K562 (cell line): Measurements from ENCODE around the gene ACAP3. TPM values are rescaled to one million over a fixed set of nuclear protein-coding genes. Genes with fewer than 3 reads are reported as not detected.
A peak's percentile ranks its signal among the peaks of the same experiment; 100 is the strongest.

Experiments used
- BRCA1 ChIP-seq, 2 experiments: fragments of 450-650 bp in 1 of 2; sonication (generic) in 1 of 2; formaldehyde crosslinking in 1 of 2; IDR thresholded peaks; 2 replicates each; pipeline versions ENCODE4 v1.5.0 to v1.6.1; 2017 to 2020; ENCODE audit warnings: mild to moderate bottlenecking in 1 of 2, missing genetic modification reagents in 1 of 2
- FOXK2 ChIP-seq, 2 experiments: fragments of 450-650 bp; IDR thresholded peaks in 1 of 2; conservative IDR thresholded peaks in 1 of 2; 2 replicates each; pipeline ENCODE4 v1.6.1; 2016; ENCODE audit warnings: low read depth in 2 of 2, mild to moderate bottlenecking in 1 of 2
- GTF2E2 ChIP-seq: fragments of 200-800 bp; sonication (Bioruptor generic); IDR thresholded peaks from 2 replicates; pipeline ENCODE4 v1.6.1; 2016; ENCODE audit warnings: missing genetic modification characterization, missing compliant biosample characterization
- KDM2B ChIP-seq: fragments of 250-450 bp; sonication (Bioruptor Pico); IDR thresholded peaks from 2 replicates; pipeline ENCODE4 v1.8.0; 2021; ENCODE audit warnings: mild to moderate bottlenecking, moderate library complexity
- NR4A1 ChIP-seq, 2 experiments: fragments of 250-450 bp in 1 of 2; fragments of 450-650 bp in 1 of 2; sonication (Bioruptor Pico) in 1 of 2; IDR thresholded peaks; 2 replicates each; pipeline versions ENCODE4 v1.4.0 to v1.6.1; 2016 to 2020; ENCODE audit warnings: mild to moderate bottlenecking in 2 of 2, missing compliant biosample characterization in 1 of 2, missing genetic modification characterization in 1 of 2, moderate library complexity in 1 of 2
- OTX1 ChIP-seq: fragments of 450-650 bp; formaldehyde crosslinking; IDR thresholded peaks from 2 replicates; pipeline ENCODE4 v1.4.0; 2022; ENCODE audit warnings: mild to moderate bottlenecking
- POLR2H ChIP-seq: IDR thresholded peaks from 2 replicates; pipeline ENCODE4 v1.6.1; 2016; ENCODE audit warnings: missing genetic modification characterization, low read depth, mild to moderate bottlenecking, control low read depth, missing compliant biosample characterization, moderate library complexity
- PRMT5 ChIP-seq: sonication (generic); formaldehyde crosslinking; IDR thresholded peaks from 2 replicates; pipeline ENCODE4 v1.5.0; 2020; ENCODE audit warnings: missing genetic modification reagents
- RAD21 ChIP-seq, 2 experiments: fragments of 250-450 bp in 1 of 2; fragments of 450-650 bp in 1 of 2; sonication (Bioruptor Pico) in 1 of 2; formaldehyde crosslinking in 1 of 2; IDR thresholded peaks in 1 of 2; conservative IDR thresholded peaks in 1 of 2; 2 replicates each; pipeline versions ENCODE4 v1.4.0 to v1.8.0; 2020 to 2022; ENCODE audit warnings: mild to moderate bottlenecking in 2 of 2, moderate library complexity in 1 of 2
- SMAD1 ChIP-seq: fragments of 150-350 bp; IDR thresholded peaks from 2 replicates; pipeline ENCODE4 v1.6.1; 2014; ENCODE audit warnings: low read length, low read depth; ENCODE audit not compliant: partially characterized antibody
- SOX6 ChIP-seq: fragments of 450-650 bp; IDR thresholded peaks from 2 replicates; pipeline ENCODE4 v1.6.1; 2014; ENCODE audit warnings: mild to moderate bottlenecking
- SREBF1 ChIP-seq: fragments of 150-350 bp; IDR thresholded peaks from 2 replicates; pipeline ENCODE4 v1.6.1; 2014; ENCODE audit warnings: antibody characterized with exemption, low read depth, low read length, borderline replicate concordance
- TBL1XR1 ChIP-seq, 2 experiments: IDR thresholded peaks; 2 replicates each; pipeline ENCODE4 v1.6.1; 2012; ENCODE audit warnings: improper control_type of control experiment in 2 of 2, low read length in 2 of 2, mild to moderate bottlenecking in 1 of 2
- TCF3 ChIP-seq: sonication (generic); formaldehyde crosslinking; IDR thresholded peaks from 2 replicates; pipeline ENCODE4 v1.4.0; 2020; ENCODE audit warnings: mild to moderate bottlenecking, missing genetic modification reagents
- ZKSCAN3 ChIP-seq: fragments of 250-450 bp; sonication (Bioruptor Pico); IDR thresholded peaks from 2 replicates; pipeline ENCODE4 v1.4.0; 2020
- polyA plus RNA-seq, 8 experiments: library from polyadenylated mRNA; depleted of rRNA in 4 of 8; stranded (reverse) in 5 of 8; unstranded in 3 of 8; fragments of >200 nt; fragmentation: Nextera tagmentation in 2 of 8; fragmentation: Illumina TruSeq in 1 of 8; extraction: Ambion mirVana in 2 of 8; extraction: Trizol in 1 of 8; gene quantifications; 2 replicates each; pipeline versions ENCODE4 v1.2.1 to v1.2.3, GENCODE V29; 2011 to 2014; ENCODE audit warnings: inconsistent platforms in 1 of 8, missing spikeins in 1 of 8
- total RNA-seq, 7 experiments: library from RNA; depleted of rRNA in 6 of 7; stranded (reverse); fragments of >200 nt in 6 of 7; fragmentation: Illumina TruSeq in 2 of 7; extraction: Trizol in 2 of 7; gene quantifications; 2 replicates each; pipeline versions ENCODE4 v1.2.1 to v1.2.3, GENCODE V29; 2011 to 2021; ENCODE audit warnings: low replicate concordance in 1 of 7
- TF ChIP-seq, protein P1 (sequence below): fragments of 150-350 bp; conservative IDR thresholded peaks from 2 replicates; pipeline ENCODE4 v1.6.1; 2014; ENCODE audit warnings: low read length
- TF ChIP-seq, protein P2 (sequence below), 2 experiments: fragments of 450-650 bp; IDR thresholded peaks; 2 replicates each; pipeline ENCODE4 v1.6.1; 2018; ENCODE audit warnings: mild to moderate bottlenecking in 2 of 2, low read depth in 1 of 2; ENCODE audit not compliant: partially characterized antibody in 2 of 2
- TF ChIP-seq, protein P3 (sequence below): IDR thresholded peaks from 2 replicates; pipeline ENCODE4 v1.6.1; 2014; ENCODE audit warnings: antibody characterized with exemption

Gene ACAP3
- total and polyA plus RNA-seq, 9 of the 15 experiments (the other 6 are each of a cell fraction or from before 2014, with no cell fraction given) = 0.01 to 49.0 (median 12.0) TPM

DNA sequence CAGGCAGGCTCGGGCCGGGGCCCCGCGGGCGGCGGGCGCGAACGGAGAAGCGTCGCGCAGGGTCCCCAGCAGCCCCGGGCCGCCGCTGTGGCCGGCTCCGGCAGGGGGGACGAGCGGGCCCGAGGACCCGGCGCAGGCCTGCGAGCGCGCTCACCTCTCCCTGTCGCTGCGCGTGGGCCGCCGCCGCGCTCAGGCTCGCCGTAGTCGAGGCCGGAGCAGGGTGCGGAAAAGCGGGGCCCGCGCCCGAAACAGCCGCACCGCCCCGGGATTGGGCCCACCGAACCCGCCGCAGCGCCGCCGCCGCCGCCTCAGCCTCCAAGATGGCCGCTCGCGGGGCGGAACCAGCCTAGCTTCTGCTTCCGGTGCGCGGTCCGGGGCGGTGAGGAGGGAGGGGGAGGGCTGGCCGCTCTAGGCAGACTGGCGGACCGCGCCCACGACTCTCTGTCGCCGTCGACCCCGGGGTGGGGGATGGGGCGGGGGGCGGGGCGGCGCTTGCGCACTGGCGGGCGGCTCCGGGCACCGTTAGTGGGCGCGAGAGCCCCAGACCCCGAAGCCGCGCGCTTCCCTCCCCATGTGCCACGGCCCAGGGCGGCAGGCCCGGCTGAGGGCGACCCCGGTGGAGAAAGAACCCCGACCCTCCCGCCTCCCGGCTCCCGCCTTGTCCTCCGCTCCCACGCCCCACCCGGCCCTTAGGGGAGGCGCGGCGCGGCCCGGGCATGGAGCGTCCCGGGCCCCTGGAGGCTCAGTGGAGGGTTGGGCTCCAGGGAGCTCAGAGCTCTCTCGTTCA, 34.0 kb downstream of the ACAP3 start, which contains the start of gene UBE2J2 (continued):
- TF ChIP-seq, protein P1, sequence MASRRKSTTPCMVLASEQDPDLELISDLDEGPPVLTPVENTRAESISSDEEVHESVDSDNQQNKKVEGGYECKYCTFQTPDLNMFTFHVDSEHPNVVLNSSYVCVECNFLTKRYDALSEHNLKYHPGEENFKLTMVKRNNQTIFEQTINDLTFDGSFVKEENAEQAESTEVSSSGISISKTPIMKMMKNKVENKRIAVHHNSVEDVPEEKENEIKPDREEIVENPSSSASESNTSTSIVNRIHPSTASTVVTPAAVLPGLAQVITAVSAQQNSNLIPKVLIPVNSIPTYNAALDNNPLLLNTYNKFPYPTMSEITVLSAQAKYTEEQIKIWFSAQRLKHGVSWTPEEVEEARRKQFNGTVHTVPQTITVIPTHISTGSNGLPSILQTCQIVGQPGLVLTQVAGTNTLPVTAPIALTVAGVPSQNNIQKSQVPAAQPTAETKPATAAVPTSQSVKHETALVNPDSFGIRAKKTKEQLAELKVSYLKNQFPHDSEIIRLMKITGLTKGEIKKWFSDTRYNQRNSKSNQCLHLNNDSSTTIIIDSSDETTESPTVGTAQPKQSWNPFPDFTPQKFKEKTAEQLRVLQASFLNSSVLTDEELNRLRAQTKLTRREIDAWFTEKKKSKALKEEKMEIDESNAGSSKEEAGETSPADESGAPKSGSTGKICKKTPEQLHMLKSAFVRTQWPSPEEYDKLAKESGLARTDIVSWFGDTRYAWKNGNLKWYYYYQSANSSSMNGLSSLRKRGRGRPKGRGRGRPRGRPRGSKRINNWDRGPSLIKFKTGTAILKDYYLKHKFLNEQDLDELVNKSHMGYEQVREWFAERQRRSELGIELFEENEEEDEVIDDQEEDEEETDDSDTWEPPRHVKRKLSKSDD = no peak
- no peak for TF ChIP-seq NR4A1 (CRISPR knock-in tag; IDR thresholded peaks at IDR 0.05)
- no peak for TF ChIP-seq NR4A1 (tag; IDR thresholded peaks at IDR 0.05)
- TF ChIP-seq POLR2H = no peak
- TF ChIP-seq PRMT5 = no peak
- TF ChIP-seq, protein P2, sequence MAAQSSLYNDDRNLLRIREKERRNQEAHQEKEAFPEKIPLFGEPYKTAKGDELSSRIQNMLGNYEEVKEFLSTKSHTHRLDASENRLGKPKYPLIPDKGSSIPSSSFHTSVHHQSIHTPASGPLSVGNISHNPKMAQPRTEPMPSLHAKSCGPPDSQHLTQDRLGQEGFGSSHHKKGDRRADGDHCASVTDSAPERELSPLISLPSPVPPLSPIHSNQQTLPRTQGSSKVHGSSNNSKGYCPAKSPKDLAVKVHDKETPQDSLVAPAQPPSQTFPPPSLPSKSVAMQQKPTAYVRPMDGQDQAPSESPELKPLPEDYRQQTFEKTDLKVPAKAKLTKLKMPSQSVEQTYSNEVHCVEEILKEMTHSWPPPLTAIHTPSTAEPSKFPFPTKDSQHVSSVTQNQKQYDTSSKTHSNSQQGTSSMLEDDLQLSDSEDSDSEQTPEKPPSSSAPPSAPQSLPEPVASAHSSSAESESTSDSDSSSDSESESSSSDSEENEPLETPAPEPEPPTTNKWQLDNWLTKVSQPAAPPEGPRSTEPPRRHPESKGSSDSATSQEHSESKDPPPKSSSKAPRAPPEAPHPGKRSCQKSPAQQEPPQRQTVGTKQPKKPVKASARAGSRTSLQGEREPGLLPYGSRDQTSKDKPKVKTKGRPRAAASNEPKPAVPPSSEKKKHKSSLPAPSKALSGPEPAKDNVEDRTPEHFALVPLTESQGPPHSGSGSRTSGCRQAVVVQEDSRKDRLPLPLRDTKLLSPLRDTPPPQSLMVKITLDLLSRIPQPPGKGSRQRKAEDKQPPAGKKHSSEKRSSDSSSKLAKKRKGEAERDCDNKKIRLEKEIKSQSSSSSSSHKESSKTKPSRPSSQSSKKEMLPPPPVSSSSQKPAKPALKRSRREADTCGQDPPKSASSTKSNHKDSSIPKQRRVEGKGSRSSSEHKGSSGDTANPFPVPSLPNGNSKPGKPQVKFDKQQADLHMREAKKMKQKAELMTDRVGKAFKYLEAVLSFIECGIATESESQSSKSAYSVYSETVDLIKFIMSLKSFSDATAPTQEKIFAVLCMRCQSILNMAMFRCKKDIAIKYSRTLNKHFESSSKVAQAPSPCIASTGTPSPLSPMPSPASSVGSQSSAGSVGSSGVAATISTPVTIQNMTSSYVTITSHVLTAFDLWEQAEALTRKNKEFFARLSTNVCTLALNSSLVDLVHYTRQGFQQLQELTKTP (IDR thresholded peaks at IDR 0.05; ENCODE audit: low read depth in 1 of 2, partially characterized antibody in 2 of 2) = peak in 1 of 2 experiments; percentile 62
- TF ChIP-seq SMAD1 = no peak
- TF ChIP-seq FOXK2 (conservative IDR thresholded peaks at IDR 0.05 in 1 of 2, IDR thresholded peaks at IDR 0.05 in 1 of 2; ENCODE audit: low read depth in 2 of 2) = no peak; a peak in 1 of 4 replicates
- no peak for TF ChIP-seq RAD21 (CRISPR knock-in tag; conservative IDR thresholded peaks at IDR 0.05 in 1 of 2, IDR thresholded peaks at IDR 0.05 in 1 of 2)
- no peak for TF ChIP-seq BRCA1 (IDR thresholded peaks at IDR 0.05)
- TF ChIP-seq BRCA1 (CRISPR knock-in tag; IDR thresholded peaks at IDR 0.05) = no peak
- peak; percentile 12; the same call in 1 of the 2 replicates for TF ChIP-seq TCF3 (CRISPR knock-in tag)
- TF ChIP-seq SOX6 = peak; percentile 24; the same call in 1 of the 2 replicates
- TF ChIP-seq TBL1XR1 (IDR thresholded peaks at IDR 0.05; ENCODE audit: low read length in 2 of 2) = no peak
- no peak; the same call in 1 of the 2 replicates for TF ChIP-seq SREBF1
- TF ChIP-seq KDM2B = 0 out of 2 replicates have a peak, but pooled peaks have one; percentile 70
- TF ChIP-seq ZKSCAN3 (CRISPR knock-in tag) = no peak
- TF ChIP-seq GTF2E2 (tag) = peak; percentile 60; the same call in 1 of the 2 replicates
- no peak for TF ChIP-seq OTX1 (CRISPR knock-in tag)
- TF ChIP-seq, protein P3, sequence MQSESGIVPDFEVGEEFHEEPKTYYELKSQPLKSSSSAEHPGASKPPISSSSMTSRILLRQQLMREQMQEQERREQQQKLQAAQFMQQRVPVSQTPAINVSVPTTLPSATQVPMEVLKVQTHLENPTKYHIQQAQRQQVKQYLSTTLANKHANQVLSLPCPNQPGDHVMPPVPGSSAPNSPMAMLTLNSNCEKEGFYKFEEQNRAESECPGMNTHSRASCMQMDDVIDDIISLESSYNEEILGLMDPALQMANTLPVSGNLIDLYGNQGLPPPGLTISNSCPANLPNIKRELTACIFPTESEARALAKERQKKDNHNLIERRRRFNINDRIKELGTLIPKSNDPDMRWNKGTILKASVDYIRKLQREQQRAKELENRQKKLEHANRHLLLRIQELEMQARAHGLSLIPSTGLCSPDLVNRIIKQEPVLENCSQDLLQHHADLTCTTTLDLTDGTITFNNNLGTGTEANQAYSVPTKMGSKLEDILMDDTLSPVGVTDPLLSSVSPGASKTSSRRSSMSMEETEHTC = no peak
